WTC11 (cell line): Measurements from ENCODE around the gene B4GAT1. TPM values are rescaled to one million over a fixed set of nuclear protein-coding genes. Genes with fewer than 3 reads are reported as not detected.

Source experiments
- ATAC-seq: fragments of 200-7000 bp; cut with Tn5 transposase; 2 replicates; pipeline ENCODE4 v1.10.0; 2021; ENCODE audit warnings: mild to moderate bottlenecking, moderate library complexity
- CTCF ChIA-PET: fragments of 300-600 bp; sonication (Branson Sonifier 250); formaldehyde crosslinking; loops from one replicate; lab custom pipeline; 2021; ENCODE audit warnings: antibody characterized with exemption; lab: Charles Lee
- POLR2A ChIA-PET: fragments of 350-600 bp; sonication (Branson Sonifier 250); formaldehyde crosslinking; loops from one replicate; lab custom pipeline; 2021; ENCODE audit warnings: antibody characterized with exemption; lab: Charles Lee
- DNase-seq: peaks from one replicate; pipeline ENCODE4 v3.0.0; 2021; ENCODE audit warnings: low spot score
- H3K27ac Mint-ChIP-seq: 2 replicates; pipeline ENCODE4 v1.8.0; 2021; ENCODE audit warnings: mixed read lengths
- H3K27me3 Mint-ChIP-seq: 2 replicates; pipeline ENCODE4 v1.8.0; 2021; ENCODE audit warnings: low read depth, mild to moderate bottlenecking, moderate library complexity, mixed read lengths
- H3K36me3 Mint-ChIP-seq: 2 replicates; pipeline ENCODE4 v1.8.0; 2021; ENCODE audit warnings: mixed read lengths
- H3K4me1 Mint-ChIP-seq: 2 replicates; pipeline ENCODE4 v1.8.0; 2022; ENCODE audit warnings: mixed read lengths
- H3K4me3 Mint-ChIP-seq: 2 replicates; pipeline ENCODE4 v1.8.0; 2021; ENCODE audit warnings: mild to moderate bottlenecking, moderate library complexity, mixed read lengths
- H3K9me3 Mint-ChIP-seq: 2 replicates; pipeline ENCODE4 v1.8.0; 2021; ENCODE audit warnings: mixed read lengths
- ETV6 ChIP-seq: sonication (generic); formaldehyde crosslinking; IDR thresholded peaks from 2 replicates; pipeline ENCODE4 v1.8.1; 2022; ENCODE audit warnings: mild to moderate bottlenecking, missing genetic modification reagents
- FOXP1 ChIP-seq: sonication (generic); formaldehyde crosslinking; IDR thresholded peaks from 2 replicates; pipeline ENCODE4 v1.8.0; 2022; ENCODE audit warnings: missing genetic modification reagents, mild to moderate bottlenecking, moderate library complexity, borderline replicate concordance
- IRF2 ChIP-seq: sonication (generic); formaldehyde crosslinking; IDR thresholded peaks from 2 replicates; pipeline ENCODE4 v1.8.0; 2022; ENCODE audit warnings: low read depth, missing genetic modification reagents, borderline replicate concordance
- RORB ChIP-seq: fragments of 250-450 bp; sonication (Bioruptor Pico); IDR thresholded peaks from 2 replicates; pipeline ENCODE4 v1.9.0; 2021; ENCODE audit warnings: mild to moderate bottlenecking
- SMAD4 ChIP-seq: sonication (generic); formaldehyde crosslinking; IDR thresholded peaks from 2 replicates; pipeline ENCODE4 v1.8.0; 2022; ENCODE audit warnings: mild to moderate bottlenecking, missing genetic modification reagents
- SP1 ChIP-seq: sonication (generic); formaldehyde crosslinking; conservative IDR thresholded peaks from 2 replicates; pipeline ENCODE4 v1.8.1; 2022; ENCODE audit warnings: missing genetic modification reagents
- TEAD4 ChIP-seq: sonication (generic); formaldehyde crosslinking; IDR thresholded peaks from 2 replicates; pipeline ENCODE4 v1.8.0; 2022; ENCODE audit warnings: mild to moderate bottlenecking, missing genetic modification reagents
- TP53 ChIP-seq: sonication (generic); formaldehyde crosslinking; IDR thresholded peaks from 2 replicates; pipeline ENCODE4 v1.8.1; 2023; ENCODE audit warnings: mild to moderate bottlenecking, missing genetic modification reagents
- ZNF121 ChIP-seq: sonication (generic); formaldehyde crosslinking; IDR thresholded peaks from 2 replicates; pipeline ENCODE4 v1.8.0; 2023; ENCODE audit warnings: missing genetic modification reagents
- ZNF396 ChIP-seq: fragments of 250-450 bp; sonication (Bioruptor Pico); IDR thresholded peaks from 2 replicates; pipeline ENCODE4 v1.8.0; 2021; ENCODE audit warnings: mild to moderate bottlenecking, moderate library complexity, borderline replicate concordance
- total RNA-seq: library from RNA; stranded (reverse); gene quantifications from 3 replicates; pipeline ENCODE4 v1.2.3, GENCODE V29; 2021
- TF ChIP-seq, protein P1 (sequence below): sonication (generic); formaldehyde crosslinking; IDR thresholded peaks from 2 replicates; pipeline ENCODE4 v1.8.0; 2022; ENCODE audit warnings: mild to moderate bottlenecking, missing genetic modification reagents
- TF ChIP-seq, protein P2 (sequence below): sonication (generic); formaldehyde crosslinking; IDR thresholded peaks from 2 replicates; pipeline ENCODE4 v1.8.0; 2023; ENCODE audit warnings: mild to moderate bottlenecking, missing genetic modification reagents
- TF ChIP-seq, protein P3 (sequence below): sonication (generic); formaldehyde crosslinking; IDR thresholded peaks from 2 replicates; pipeline ENCODE4 v1.8.1; 2023; ENCODE audit warnings: mild to moderate bottlenecking, missing genetic modification reagents, moderate library complexity
- TF ChIP-seq, protein P4 (sequence below): sonication (generic); formaldehyde crosslinking; IDR thresholded peaks from 2 replicates; pipeline ENCODE4 v1.8.1; 2022; ENCODE audit warnings: low read depth, mild to moderate bottlenecking, moderate library complexity, missing genetic modification reagents, borderline replicate concordance
- TF ChIP-seq, protein P5 (sequence below): fragments of 250-450 bp; sonication (Bioruptor Pico); IDR thresholded peaks from 2 replicates; pipeline ENCODE4 v1.9.0; 2021; ENCODE audit warnings: mild to moderate bottlenecking
- TF ChIP-seq, protein P6 (sequence below): fragments of 250-450 bp; sonication (Bioruptor Pico); IDR thresholded peaks from 2 replicates; pipeline ENCODE4 v1.9.0; 2021; ENCODE audit warnings: mild to moderate bottlenecking

B4GAT1 gene
- total RNA-seq, 1 experiment from 2014 or later = 34.1 TPM

DNA sequence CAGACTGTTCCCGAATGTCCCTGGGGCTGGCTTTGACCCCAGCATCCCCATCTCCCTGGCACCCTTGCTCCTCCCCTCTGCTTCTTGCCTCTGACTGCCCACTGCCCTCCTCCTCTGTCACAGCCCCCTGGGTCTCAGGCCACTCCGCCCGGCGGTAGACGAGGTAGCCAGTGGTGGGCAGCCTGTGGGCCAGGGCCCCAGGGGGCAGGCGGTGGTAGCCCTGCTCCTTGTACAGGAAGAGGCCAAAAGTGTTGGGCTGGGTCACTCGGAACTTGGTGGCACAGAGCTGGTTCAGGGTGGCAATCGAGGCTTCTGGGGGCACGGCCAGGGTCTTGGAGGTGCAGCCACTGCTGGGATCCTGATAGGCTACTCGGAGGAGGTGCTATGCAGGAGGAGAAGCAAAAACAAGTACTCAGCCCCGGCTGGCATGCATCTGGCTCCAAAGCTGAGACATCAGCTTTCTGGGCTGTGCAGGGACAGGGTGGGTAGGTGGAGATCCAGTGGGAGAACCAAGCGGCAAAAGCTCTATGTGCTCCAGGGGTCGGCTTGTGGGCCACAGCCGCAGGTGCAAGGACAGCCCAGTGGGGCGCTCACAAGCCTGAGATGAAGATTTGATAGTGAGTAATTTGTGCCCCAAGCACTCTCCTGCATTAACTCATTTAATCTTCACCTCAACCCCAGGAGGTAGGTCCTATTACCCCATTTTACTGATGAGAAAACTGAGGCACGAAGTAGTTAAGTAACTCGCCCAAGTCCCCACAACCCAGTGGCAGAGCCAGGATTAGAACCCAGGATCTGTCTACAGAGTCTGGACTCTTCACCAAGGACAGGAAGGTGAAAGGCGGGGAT, 14.8 kb downstream of the B4GAT1 start:
- H3K4me1 Mint-ChIP-seq = peaks cover 21% of the 10 kb centered on the region

DNA sequence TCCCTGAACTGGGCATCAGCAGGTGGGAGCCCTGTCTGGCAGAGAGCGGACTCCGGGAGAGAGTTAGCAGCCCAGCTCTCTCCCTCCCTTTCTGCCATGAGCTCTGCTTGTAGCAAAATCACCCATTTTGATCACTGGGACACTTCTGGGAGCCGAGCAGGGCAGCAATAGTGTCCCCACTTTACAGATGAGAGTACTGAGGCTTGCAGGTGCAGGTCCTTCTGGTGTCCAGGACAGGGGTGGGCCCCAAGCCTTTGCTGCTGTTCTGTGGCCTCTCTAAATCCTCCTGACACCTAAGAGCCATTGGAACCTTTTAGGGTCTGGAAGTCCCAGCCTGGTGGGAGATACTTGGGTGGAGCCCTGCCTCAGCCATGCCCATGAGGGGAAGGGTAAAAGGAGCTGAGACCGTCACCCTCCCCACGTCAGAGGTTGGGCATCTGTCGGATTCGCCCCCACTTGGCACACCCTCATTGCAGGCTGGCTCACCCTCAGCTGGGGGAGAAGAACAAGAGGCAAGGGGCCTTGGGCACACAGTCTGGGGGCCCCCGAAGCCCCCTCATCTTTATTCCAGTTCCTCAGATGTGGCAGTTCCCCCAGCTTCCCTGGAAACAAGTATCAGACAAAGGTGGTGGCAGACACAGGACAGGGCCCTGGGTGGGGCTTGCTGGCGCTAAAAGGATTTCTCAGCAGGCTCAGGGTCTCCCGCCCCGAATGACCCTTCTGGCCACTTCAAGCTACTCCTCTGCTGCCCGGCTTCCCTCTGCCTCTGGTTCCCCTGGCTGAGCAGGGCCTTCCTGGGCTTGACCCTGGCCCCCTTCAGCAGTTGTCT, 15.7 kb downstream of the B4GAT1 start:
- ChIA-PET POLR2A (interaction anchor here (1.1 kb wide), 1 partner anchor 19 kb away, joined by 3 read pairs; no protein-coding TSS in a partner anchor), CTCF (interaction anchor here (0.5 to 8.7 kb wide), 4 partner anchors 13 to 1302 kb away, joined by 3 to 319 read pairs (median 3); partner anchors contain the start of gene BRMS1)
- no peaks in the 10 kb centered on the region for H3K9me3 Mint-ChIP-seq
- TF ChIP-seq SP1 (CRISPR knock-in tag) (no peak), SMAD4 (CRISPR knock-in tag) (no peak)
- TF ChIP-seq, protein P1, sequence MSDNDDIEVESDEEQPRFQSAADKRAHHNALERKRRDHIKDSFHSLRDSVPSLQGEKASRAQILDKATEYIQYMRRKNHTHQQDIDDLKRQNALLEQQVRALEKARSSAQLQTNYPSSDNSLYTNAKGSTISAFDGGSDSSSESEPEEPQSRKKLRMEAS (CRISPR knock-in tag) = no peak
- TF ChIP-seq, protein P2, sequence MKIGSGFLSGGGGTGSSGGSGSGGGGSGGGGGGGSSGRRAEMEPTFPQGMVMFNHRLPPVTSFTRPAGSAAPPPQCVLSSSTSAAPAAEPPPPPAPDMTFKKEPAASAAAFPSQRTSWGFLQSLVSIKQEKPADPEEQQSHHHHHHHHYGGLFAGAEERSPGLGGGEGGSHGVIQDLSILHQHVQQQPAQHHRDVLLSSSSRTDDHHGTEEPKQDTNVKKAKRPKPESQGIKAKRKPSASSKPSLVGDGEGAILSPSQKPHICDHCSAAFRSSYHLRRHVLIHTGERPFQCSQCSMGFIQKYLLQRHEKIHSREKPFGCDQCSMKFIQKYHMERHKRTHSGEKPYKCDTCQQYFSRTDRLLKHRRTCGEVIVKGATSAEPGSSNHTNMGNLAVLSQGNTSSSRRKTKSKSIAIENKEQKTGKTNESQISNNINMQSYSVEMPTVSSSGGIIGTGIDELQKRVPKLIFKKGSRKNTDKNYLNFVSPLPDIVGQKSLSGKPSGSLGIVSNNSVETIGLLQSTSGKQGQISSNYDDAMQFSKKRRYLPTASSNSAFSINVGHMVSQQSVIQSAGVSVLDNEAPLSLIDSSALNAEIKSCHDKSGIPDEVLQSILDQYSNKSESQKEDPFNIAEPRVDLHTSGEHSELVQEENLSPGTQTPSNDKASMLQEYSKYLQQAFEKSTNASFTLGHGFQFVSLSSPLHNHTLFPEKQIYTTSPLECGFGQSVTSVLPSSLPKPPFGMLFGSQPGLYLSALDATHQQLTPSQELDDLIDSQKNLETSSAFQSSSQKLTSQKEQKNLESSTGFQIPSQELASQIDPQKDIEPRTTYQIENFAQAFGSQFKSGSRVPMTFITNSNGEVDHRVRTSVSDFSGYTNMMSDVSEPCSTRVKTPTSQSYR (CRISPR knock-in tag) = no peak
- H3K27me3 Mint-ChIP-seq = peaks cover 11% of the 10 kb centered on the region
- H3K27ac Mint-ChIP-seq = no peak overlapping the region
- ATAC-seq (no peak), DNase-seq (no peak)
- H3K4me3 Mint-ChIP-seq = no peak overlapping the region
- H3K4me1 Mint-ChIP-seq = peaks cover 23% of the 10 kb centered on the region
- no peaks in the 10 kb centered on the region for H3K36me3 Mint-ChIP-seq

More for the DNA sequence above, 14.8 kb downstream of the B4GAT1 start:
- ChIA-PET CTCF (interaction anchor here (1.5 to 8.7 kb wide), 3 partner anchors 12 to 21 kb away, joined by 3 to 319 read pairs (median 31); partner anchors contain the start of genes BRMS1 and CD248), POLR2A (no interaction called here)
- ATAC-seq = no peak
- H3K36me3 Mint-ChIP-seq = no peaks in the 10 kb centered on the region
- H3K27me3 Mint-ChIP-seq = peaks cover 7% of the 10 kb centered on the region
- no peak overlapping the region for H3K4me3 Mint-ChIP-seq
- TF ChIP-seq FOXP1 (CRISPR knock-in tag) = no peak
- TF ChIP-seq, all 79 proteins: peak for 0
- no peak for DNase-seq
- Mint-ChIP-seq H3K9me3 (no peaks in the 10 kb centered on the region), H3K27ac (no peak overlapping the region)

DNA sequence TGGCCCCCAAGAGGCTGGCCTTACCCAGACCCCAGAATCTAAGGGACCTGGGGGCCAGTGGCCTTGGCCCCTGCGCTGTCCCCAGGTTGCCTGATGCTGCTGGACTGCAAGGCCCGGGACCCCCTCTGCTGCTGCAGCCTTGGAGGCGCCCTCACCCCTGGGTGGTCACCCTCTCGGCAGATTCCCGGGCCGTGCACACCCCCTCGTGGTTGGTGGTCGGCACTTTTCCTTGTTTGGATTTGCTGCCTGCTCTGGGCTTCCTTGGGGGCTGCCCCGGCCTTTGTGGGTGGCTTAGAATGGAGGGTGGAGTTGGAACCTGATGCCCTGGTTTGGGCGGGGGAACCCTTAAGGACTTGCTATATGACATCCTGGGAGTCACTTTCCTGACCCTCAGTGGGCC, 16.5 kb downstream of the B4GAT1 start:
- H3K36me3 Mint-ChIP-seq = no peaks in the 10 kb centered on the region
- peaks cover 11% of the 10 kb centered on the region for H3K27me3 Mint-ChIP-seq
- H3K27ac Mint-ChIP-seq = no peak overlapping the region
- no peak for ATAC-seq
- no peak for DNase-seq
- H3K4me1 Mint-ChIP-seq = peaks cover 17% of the 10 kb centered on the region
- POLR2A ChIA-PET = interaction anchor here (1.1 kb wide), 1 partner anchor 18 kb away, joined by 3 read pairs; no protein-coding TSS in a partner anchor
- no peaks in the 10 kb centered on the region for H3K9me3 Mint-ChIP-seq
- CTCF ChIA-PET = interaction anchor here (0.5 to 8.7 kb wide), 3 partner anchors 19 to 1303 kb away, joined by 3 to 319 read pairs (median 3); no protein-coding TSS in a partner anchor
- H3K4me3 Mint-ChIP-seq = no peak overlapping the region
- TF ChIP-seq, protein P3, sequence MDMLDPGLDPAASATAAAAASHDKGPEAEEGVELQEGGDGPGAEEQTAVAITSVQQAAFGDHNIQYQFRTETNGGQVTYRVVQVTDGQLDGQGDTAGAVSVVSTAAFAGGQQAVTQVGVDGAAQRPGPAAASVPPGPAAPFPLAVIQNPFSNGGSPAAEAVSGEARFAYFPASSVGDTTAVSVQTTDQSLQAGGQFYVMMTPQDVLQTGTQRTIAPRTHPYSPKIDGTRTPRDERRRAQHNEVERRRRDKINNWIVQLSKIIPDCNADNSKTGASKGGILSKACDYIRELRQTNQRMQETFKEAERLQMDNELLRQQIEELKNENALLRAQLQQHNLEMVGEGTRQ (CRISPR knock-in tag) = no peak
- TF ChIP-seq IRF2 (CRISPR knock-in tag) (no peak), ETV6 (CRISPR knock-in tag) (no peak), ZNF396 (CRISPR knock-in tag) (no peak), SMAD4 (CRISPR knock-in tag) (no peak), TEAD4 (CRISPR knock-in tag) (no peak), TP53 (CRISPR knock-in tag) (no peak), RORB (CRISPR knock-in tag) (no peak), ZNF121 (CRISPR knock-in tag) (no peak)
- TF ChIP-seq, protein P4, sequence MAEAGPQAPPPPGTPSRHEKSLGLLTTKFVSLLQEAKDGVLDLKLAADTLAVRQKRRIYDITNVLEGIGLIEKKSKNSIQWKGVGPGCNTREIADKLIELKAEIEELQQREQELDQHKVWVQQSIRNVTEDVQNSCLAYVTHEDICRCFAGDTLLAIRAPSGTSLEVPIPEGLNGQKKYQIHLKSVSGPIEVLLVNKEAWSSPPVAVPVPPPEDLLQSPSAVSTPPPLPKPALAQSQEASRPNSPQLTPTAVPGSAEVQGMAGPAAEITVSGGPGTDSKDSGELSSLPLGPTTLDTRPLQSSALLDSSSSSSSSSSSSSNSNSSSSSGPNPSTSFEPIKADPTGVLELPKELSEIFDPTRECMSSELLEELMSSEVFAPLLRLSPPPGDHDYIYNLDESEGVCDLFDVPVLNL (CRISPR knock-in tag) = no peak
- TF ChIP-seq, protein P5, sequence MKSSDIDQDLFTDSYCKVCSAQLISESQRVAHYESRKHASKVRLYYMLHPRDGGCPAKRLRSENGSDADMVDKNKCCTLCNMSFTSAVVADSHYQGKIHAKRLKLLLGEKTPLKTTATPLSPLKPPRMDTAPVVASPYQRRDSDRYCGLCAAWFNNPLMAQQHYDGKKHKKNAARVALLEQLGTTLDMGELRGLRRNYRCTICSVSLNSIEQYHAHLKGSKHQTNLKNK (CRISPR knock-in tag) = no peak
- TF ChIP-seq, protein P2 (CRISPR knock-in tag) = no peak
- TF ChIP-seq, protein P6, sequence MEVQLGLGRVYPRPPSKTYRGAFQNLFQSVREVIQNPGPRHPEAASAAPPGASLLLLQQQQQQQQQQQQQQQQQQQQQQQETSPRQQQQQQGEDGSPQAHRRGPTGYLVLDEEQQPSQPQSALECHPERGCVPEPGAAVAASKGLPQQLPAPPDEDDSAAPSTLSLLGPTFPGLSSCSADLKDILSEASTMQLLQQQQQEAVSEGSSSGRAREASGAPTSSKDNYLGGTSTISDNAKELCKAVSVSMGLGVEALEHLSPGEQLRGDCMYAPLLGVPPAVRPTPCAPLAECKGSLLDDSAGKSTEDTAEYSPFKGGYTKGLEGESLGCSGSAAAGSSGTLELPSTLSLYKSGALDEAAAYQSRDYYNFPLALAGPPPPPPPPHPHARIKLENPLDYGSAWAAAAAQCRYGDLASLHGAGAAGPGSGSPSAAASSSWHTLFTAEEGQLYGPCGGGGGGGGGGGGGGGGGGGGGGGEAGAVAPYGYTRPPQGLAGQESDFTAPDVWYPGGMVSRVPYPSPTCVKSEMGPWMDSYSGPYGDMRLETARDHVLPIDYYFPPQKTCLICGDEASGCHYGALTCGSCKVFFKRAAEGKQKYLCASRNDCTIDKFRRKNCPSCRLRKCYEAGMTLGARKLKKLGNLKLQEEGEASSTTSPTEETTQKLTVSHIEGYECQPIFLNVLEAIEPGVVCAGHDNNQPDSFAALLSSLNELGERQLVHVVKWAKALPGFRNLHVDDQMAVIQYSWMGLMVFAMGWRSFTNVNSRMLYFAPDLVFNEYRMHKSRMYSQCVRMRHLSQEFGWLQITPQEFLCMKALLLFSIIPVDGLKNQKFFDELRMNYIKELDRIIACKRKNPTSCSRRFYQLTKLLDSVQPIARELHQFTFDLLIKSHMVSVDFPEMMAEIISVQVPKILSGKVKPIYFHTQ (CRISPR knock-in tag) = no peak
